Measurements from ENCODE around the gene SCYGR2. TPM values are rescaled to one million over a fixed set of nuclear protein-coding genes. Genes with fewer than 3 reads are reported as not detected.

The SCYGR2 gene
- total RNA-seq, 2 donors from 2014 or later = not detected

GRCh38 chr2:227617316-227618230, 18.9 kb downstream of the SCYGR2 start, which contains the start of gene SCYGR4:
Gene SCYGR4 (plus strand): TSS chr2:227617498. CDS start chr2:227617498, 0 bp downstream.
- Histone ChIP-seq H3K27ac (no peak within 1 kb of the TSS), H3K4me3 (no peak within 1 kb of the TSS), H3K9me3 (no peaks in the 10 kb centered on the region), H3K4me1 (replicated peaks) (no peaks in the 10 kb centered on the region), H3K27me3 (replicated peaks; ENCODE audit: insufficient read depth) (peaks cover 2% of the 10 kb centered on the region), H3K36me3 (no peaks in the 10 kb centered on the region)
- intact Hi-C loops (cut with DNase I) = no loop called here
- 46% methylated on average over 13 of the region's 20 CpGs for WGBS
- no peak for TF ChIP-seq POLR2AphosphoS5 (IDR thresholded peaks at IDR 0.05)
- DNase-seq (ENCODE audit: low spot score) = no peak

- TF ChIP-seq CTCF (IDR thresholded peaks at IDR 0.05) = no peak
- intact Hi-C loops (cut with DNase I) = no loop called here
- no peaks in the 10 kb centered on the region for H3K9me3 ChIP-seq
Observed at GRCh38 chr2:227623226-227623625, 24.5 kb downstream of the SCYGR2 start.

GRCh38 chr2:227625420-227625819, 26.7 kb downstream of the SCYGR2 start:
- TF ChIP-seq POLR2A (IDR thresholded peaks at IDR 0.05) = no peak
- TF ChIP-seq CTCF (IDR thresholded peaks at IDR 0.05) = no peak
- no peak for TF ChIP-seq POLR2AphosphoS5 (IDR thresholded peaks at IDR 0.05)
- 89% methylated on average over 1 of the region's 2 CpGs for WGBS
- H3K4me1 ChIP-seq (replicated peaks) = no peaks in the 10 kb centered on the region

More at GRCh38 chr2:227623226-227623625, 24.5 kb downstream of the SCYGR2 start:
- Histone ChIP-seq H3K27me3 (replicated peaks; ENCODE audit: insufficient read depth) (no peaks in the 10 kb centered on the region), H3K4me1 (replicated peaks) (no peaks in the 10 kb centered on the region), H3K27ac (no peak overlapping the region), H3K36me3 (no peaks in the 10 kb centered on the region), H3K4me3 (no peak overlapping the region)
- no peak for DNase-seq (ENCODE audit: low spot score)

GRCh38 chr2:227626580-227627151, 28.0 kb downstream of the SCYGR2 start:
- Histone ChIP-seq H3K36me3 (no peaks in the 10 kb centered on the region), H3K27me3 (replicated peaks; ENCODE audit: insufficient read depth) (no peaks in the 10 kb centered on the region), H3K4me1 (replicated peaks) (no peaks in the 10 kb centered on the region), H3K4me3 (no peak overlapping the region), H3K9me3 (no peaks in the 10 kb centered on the region), H3K27ac (no peak overlapping the region)
- intact Hi-C loops (cut with DNase I) = no loop called here
- DNase-seq (ENCODE audit: low spot score) = no peak
- no peak for TF ChIP-seq POLR2A (IDR thresholded peaks at IDR 0.05)
- no peak for TF ChIP-seq POLR2AphosphoS5 (IDR thresholded peaks at IDR 0.05)
- TF ChIP-seq CTCF (IDR thresholded peaks at IDR 0.05) = no peak
- WGBS = 78% methylated on average over 10 of the region's 10 CpGs

More at GRCh38 chr2:227625420-227625819, 26.7 kb downstream of the SCYGR2 start:
- Histone ChIP-seq H3K4me3 (no peak overlapping the region), H3K27me3 (replicated peaks; ENCODE audit: insufficient read depth) (no peaks in the 10 kb centered on the region), H3K27ac (no peak overlapping the region), H3K36me3 (no peaks in the 10 kb centered on the region), H3K9me3 (no peaks in the 10 kb centered on the region)
- intact Hi-C loops (cut with DNase I) = no loop called here
- no peak for DNase-seq (ENCODE audit: low spot score)

GRCh38 chr2:227627769-227628168, 29.1 kb downstream of the SCYGR2 start:
- Histone ChIP-seq H3K4me1 (replicated peaks) (no peaks in the 10 kb centered on the region), H3K4me3 (no peak overlapping the region), H3K9me3 (no peaks in the 10 kb centered on the region), H3K27me3 (replicated peaks; ENCODE audit: insufficient read depth) (no peaks in the 10 kb centered on the region), H3K27ac (no peak overlapping the region), H3K36me3 (no peaks in the 10 kb centered on the region)
- TF ChIP-seq POLR2AphosphoS5 (IDR thresholded peaks at IDR 0.05) (no peak), POLR2A (IDR thresholded peaks at IDR 0.05) (no peak), CTCF (IDR thresholded peaks at IDR 0.05) (no peak)
- intact Hi-C loops (cut with DNase I) = no loop called here
- 63% methylated on average over 3 of the region's 3 CpGs for WGBS
- DNase-seq (ENCODE audit: low spot score) = no peak

All from prostate gland (tissue), 2 donors.